ENCODE data around the gene TMEFF2. TPM values are rescaled to one million over a fixed set of nuclear protein-coding genes. Genes with fewer than 3 reads are reported as not detected.
"Not testable (repeated sequence)": the region's sequence is repeated elsewhere in the genome, so short reads cannot be mapped to it uniquely, and the experiment has no call there.

The TMEFF2 gene
- total RNA-seq, 1 donor = 9.4 TPM

- DNase-seq (ENCODE audit: low read depth) = no peak
- TF ChIP-seq CTCF (IDR thresholded peaks at IDR 0.05; ENCODE audit: insufficient read depth, low read length) = no peak
- no peak overlapping the region for H3K4me3 ChIP-seq (ENCODE audit: low read depth, low read length)
Observed at GRCh38 chr2:192099742-192100141, 95.0 kb downstream of the TMEFF2 start.

DNA sequence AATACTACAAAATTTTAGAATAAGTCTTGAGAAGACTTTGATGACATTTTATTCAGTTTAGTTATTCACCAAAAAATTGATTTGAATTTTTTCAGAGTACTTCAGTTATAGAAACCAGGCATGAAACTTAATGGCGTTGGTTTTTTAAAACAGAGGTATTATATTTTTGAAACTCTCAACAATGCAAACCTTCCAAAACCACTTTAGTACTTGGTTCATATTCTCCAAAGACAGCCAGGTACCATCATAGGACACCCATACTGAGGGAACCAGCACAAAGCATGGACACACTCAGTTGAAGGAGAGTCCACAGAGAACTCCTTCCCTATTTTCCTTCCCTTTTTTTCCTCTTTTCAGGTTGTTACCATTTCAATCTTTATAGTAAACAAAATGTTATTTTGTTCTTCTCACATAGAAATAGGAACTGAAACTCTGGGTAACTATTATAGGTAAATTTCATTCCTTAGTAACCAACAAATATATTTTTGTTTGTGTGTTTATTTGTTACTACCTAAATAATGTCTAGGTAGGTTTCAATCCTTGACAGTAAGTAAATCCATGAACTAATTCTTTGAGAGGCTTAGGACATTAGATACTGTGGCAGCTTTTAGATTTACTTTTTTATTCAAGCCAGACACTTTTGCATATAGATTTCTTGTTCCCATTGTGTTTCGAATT is 95.8 kb downstream of the TMEFF2 start:
- no peak for TF ChIP-seq CTCF (IDR thresholded peaks at IDR 0.05; ENCODE audit: insufficient read depth, low read length)
- DNase-seq (ENCODE audit: low read depth) = no peak
- no peak overlapping the region for H3K4me3 ChIP-seq (ENCODE audit: low read depth, low read length)

DNA sequence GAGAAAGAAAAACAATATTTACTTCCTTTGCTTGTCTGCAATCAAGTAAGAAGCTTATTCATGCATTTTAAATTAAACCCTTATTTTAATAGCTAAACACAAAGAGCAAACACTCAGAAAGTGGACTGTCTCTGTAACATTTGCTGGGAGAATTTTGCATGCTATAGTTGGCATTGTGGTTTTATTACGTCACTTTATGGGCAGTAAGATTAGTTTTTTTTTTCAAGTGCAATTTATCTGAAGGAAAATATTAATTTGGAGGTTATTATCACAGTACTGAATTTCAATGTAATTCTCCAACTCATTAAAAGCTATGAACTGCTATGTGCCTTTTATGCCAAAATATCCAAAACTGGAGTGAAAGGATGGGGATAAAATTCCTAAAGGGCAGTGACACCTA is 103.3 kb downstream of the TMEFF2 start:
- DNase-seq (ENCODE audit: low read depth) = no peak
- no peak for TF ChIP-seq CTCF (IDR thresholded peaks at IDR 0.05; ENCODE audit: insufficient read depth, low read length)
- no peak overlapping the region for H3K4me3 ChIP-seq (ENCODE audit: low read depth, low read length)

DNA sequence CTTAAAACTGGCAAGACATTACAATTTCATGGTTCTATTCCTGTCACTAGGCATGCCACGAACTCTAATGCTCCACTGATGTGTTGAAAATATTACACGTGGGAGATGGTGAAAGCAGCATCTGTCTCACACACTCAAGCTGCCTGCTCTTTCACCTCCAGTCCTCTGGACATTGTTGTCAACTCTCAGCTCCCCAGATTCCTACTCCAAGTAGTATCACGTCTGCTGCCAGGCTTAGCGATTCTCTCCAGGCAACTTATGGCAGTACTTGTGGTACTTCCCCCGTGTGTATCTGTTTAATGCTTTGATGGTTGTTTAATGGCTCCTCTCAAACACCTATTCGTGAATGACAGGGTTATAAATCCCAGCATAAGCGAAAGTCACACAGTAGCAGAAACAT is 103.8 kb downstream of the TMEFF2 start:
- TF ChIP-seq CTCF (IDR thresholded peaks at IDR 0.05; ENCODE audit: insufficient read depth, low read length) = no peak
- no peak overlapping the region for H3K4me3 ChIP-seq (ENCODE audit: low read depth, low read length)
- no peak for DNase-seq (ENCODE audit: low read depth)

DNA sequence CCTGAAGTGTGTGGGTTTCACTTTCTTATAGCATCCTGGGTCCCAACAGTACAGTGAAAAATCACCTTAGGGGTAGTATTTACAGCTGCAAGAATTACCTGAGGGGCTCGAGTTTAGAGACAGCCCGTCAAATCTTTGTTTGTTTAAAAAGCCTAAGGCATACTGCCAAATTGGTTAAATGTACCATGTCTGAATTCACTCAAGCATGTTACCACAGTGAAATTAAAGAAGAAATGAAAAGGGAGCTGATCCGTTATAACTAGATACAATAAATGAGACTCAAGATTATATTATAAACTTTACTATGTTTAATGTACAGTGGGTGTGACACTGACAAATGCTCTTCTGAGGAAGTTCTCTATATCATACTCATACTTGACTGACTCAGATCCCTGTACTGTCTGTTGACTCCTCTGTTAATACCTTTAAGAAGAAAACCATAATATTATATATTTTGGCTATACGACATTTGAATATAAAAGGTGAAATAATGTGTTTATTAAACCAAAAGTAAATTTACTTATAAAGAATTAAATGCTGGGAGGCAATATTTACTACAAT is 107.3 kb downstream of the TMEFF2 start:
- TF ChIP-seq CTCF (IDR thresholded peaks at IDR 0.05; ENCODE audit: insufficient read depth, low read length) = no peak
- no peak overlapping the region for H3K4me3 ChIP-seq (ENCODE audit: low read depth, low read length)
- DNase-seq (ENCODE audit: low read depth) = no peak

- no peak for TF ChIP-seq CTCF (IDR thresholded peaks at IDR 0.05; ENCODE audit: insufficient read depth, low read length)
- DNase-seq (ENCODE audit: low read depth) = no peak
Observed at GRCh38 chr2:192082121-192082520, 112.6 kb downstream of the TMEFF2 start.

DNA sequence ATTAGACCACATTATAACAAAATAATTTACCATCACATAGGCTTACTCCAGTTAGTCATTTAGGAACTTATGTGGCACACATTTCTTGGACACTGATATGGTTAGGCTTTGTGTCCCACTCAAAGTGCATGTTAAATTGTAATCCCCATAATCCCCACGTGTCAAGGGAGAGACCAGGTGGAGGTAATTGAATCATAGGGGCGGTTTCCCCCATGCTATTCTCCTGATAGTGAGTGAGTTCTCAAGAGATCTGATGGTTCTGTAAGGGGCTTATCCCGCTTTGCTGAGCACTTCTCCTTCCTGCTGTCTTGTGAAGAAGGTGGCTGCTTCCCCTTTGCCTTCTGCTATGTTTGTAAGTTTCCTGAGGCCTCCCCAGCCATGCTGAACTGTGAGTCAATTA is 114.6 kb downstream of the TMEFF2 start:
- DNase-seq (ENCODE audit: low read depth); H3K4me3 ChIP-seq (ENCODE audit: low read depth, low read length): not testable (repeated sequence)

More at GRCh38 chr2:192082121-192082520, 112.6 kb downstream of the TMEFF2 start:
- H3K4me3 ChIP-seq (ENCODE audit: low read depth, low read length) = no peak overlapping the region
